ENCODE measurements around the gene ASIC1.

Gene ASIC1

GRCh38 chr12:50041062-50041860 is 16.1 kb upstream of the ASIC1 start:
- DNase-seq (ENCODE audit: low spot score), result no peak

- no peak for DNase-seq (ENCODE audit: low spot score)
These were observed 15.4 kb upstream of the ASIC1 start for GRCh38 chr12:50041962-50042361.

GRCh38 chr12:50042693-50043092 is 14.7 kb upstream of the ASIC1 start:
- DNase-seq (ENCODE audit: low spot score), result no peak

- DNase-seq (ENCODE audit: low spot score), result no peak
These were observed 14.1 kb upstream of the ASIC1 start for GRCh38 chr12:50043308-50043707.

GRCh38 chr12:50043854-50044253 is 13.5 kb upstream of the ASIC1 start:
- no peak for DNase-seq (ENCODE audit: low spot score)

GRCh38 chr12:50047693-50048250 is 9.6 kb upstream of the ASIC1 start:
- DNase-seq (ENCODE audit: low spot score), result no peak

- DNase-seq (ENCODE audit: low spot score), result no peak
These were observed 7.9 kb upstream of the ASIC1 start for GRCh38 chr12:50049254-50050118.

- no peak for DNase-seq (ENCODE audit: low spot score)
These were observed 7.3 kb upstream of the ASIC1 start for GRCh38 chr12:50050119-50050385.

- no peak for DNase-seq (ENCODE audit: low spot score)
These were observed 6.8 kb upstream of the ASIC1 start for GRCh38 chr12:50050410-50051098.

GRCh38 chr12:50051101-50051806 is 6.1 kb upstream of the ASIC1 start:
- DNase-seq (ENCODE audit: low spot score), result no peak

GRCh38 chr12:50052544-50052943 is 4.9 kb upstream of the ASIC1 start:
- DNase-seq (ENCODE audit: low spot score), result no peak

GRCh38 chr12:50052964-50053363 is 4.4 kb upstream of the ASIC1 start:
- no peak for DNase-seq (ENCODE audit: low spot score)

- no peak for DNase-seq (ENCODE audit: low spot score)
These were observed 3.8 kb upstream of the ASIC1 start for GRCh38 chr12:50053583-50053982.

- DNase-seq (ENCODE audit: low spot score), result peak; percentile 33
These were observed 1.4 kb upstream of the ASIC1 start for GRCh38 chr12:50055831-50056638.

- DNase-seq (ENCODE audit: low spot score), result no peak
These were observed 788 bp upstream of the ASIC1 start for GRCh38 chr12:50056639-50056976.

GRCh38 chr12:50057896-50058670 is 687 bp downstream of the ASIC1 start:
- DNase-seq (ENCODE audit: low spot score), result no peak

- DNase-seq (ENCODE audit: low spot score), result no peak
These were observed 1.4 kb downstream of the ASIC1 start for GRCh38 chr12:50058743-50059312.

GRCh38 chr12:50059440-50060119 is 2.2 kb downstream of the ASIC1 start:
- DNase-seq (ENCODE audit: low spot score), result no peak

GRCh38 chr12:50060120-50060468 is 2.7 kb downstream of the ASIC1 start:
- DNase-seq (ENCODE audit: low spot score), result no peak

GRCh38 chr12:50061171-50061570 is 3.8 kb downstream of the ASIC1 start:
- DNase-seq (ENCODE audit: low spot score), result no peak
